Heart left ventricle (tissue), 16 donors: ENCODE results near the gene CYB5R3. TPM values are rescaled to one million over a fixed set of nuclear protein-coding genes. Genes with fewer than 3 reads are reported as not detected.

Source experiments
- ATAC-seq, 4 donors: fragments of 200-7000 bp; cut with Tn5 transposase; one replicate each; pipeline ENCODE4 v1.9.1; 2020 to 2022; ENCODE audit warnings: moderate library complexity in 4 of 4, mild to moderate bottlenecking in 3 of 4, moderate number of reproducible peaks in 1 of 4
- DNase-seq, 5 donors: peaks; one replicate each; pipeline ENCODE4 v3.0.0-alpha.2; 2020
- H3K27ac ChIP-seq, 12 donors: fragments of 200-600 bp; sonication (generic) in 4 of 12; one replicate each; pipeline versions ENCODE4 v1.5.0 to v1.8.0; 2016 to 2022; ENCODE audit warnings: mild to moderate bottlenecking in 2 of 12
- H3K27me3 ChIP-seq, 9 donors: fragments of 200-600 bp; sonication (generic) in 2 of 9; one replicate each; pipeline versions ENCODE4 v1.5.1 to v1.8.0; 2016 to 2022; ENCODE audit warnings: mild to moderate bottlenecking in 3 of 9
- H3K36me3 ChIP-seq, 9 donors: fragments of 200-600 bp; sonication (generic) in 2 of 9; one replicate each; pipeline versions ENCODE4 v1.5.0 to v1.8.0; 2018 to 2022; ENCODE audit warnings: mild to moderate bottlenecking in 2 of 9
- H3K4me1 ChIP-seq, 12 donors: fragments of 200-600 bp; sonication (generic) in 4 of 12; one replicate each; pipeline versions ENCODE4 v1.5.0 to v1.8.0; 2016 to 2022; ENCODE audit warnings: mild to moderate bottlenecking in 3 of 12
- H3K4me3 ChIP-seq, 12 donors: fragments of 200-600 bp; sonication (generic) in 4 of 12; one replicate each; pipeline versions ENCODE4 v1.5.0 to v1.8.0; 2017 to 2022; ENCODE audit warnings: mild to moderate bottlenecking in 9 of 12, moderate library complexity in 4 of 12
- H3K9me3 ChIP-seq, 12 donors: fragments of 200-600 bp; sonication (generic) in 4 of 12; one replicate each; pipeline versions ENCODE4 v1.5.0 to v1.8.0; 2016 to 2022; ENCODE audit warnings: mild to moderate bottlenecking in 1 of 12
- CTCF ChIP-seq, 12 donors: fragments of 200-600 bp; sonication (generic) in 4 of 12; IDR thresholded peaks; one replicate each; pipeline versions ENCODE4 v1.5.0 to v1.8.0; 2018 to 2022; ENCODE audit warnings: antibody characterized with exemption in 12 of 12, mild to moderate bottlenecking in 5 of 12
- POLR2A ChIP-seq, 2 donors: fragments of 450-650 bp; IDR thresholded peaks; one replicate each; pipeline ENCODE4 v1.6.1; 2017; ENCODE audit warnings: antibody characterized with exemption in 2 of 2, mild to moderate bottlenecking in 2 of 2, moderate library complexity in 2 of 2
- WGBS, 4 donors: extraction: QIAGEN DNeasy Blood & Tissue Kit in 2 of 4; methylation state at CpG; one replicate each; pipeline versions ENCODE4 v1.1.5 to v1.1.7; 2013 to 2018; 5-methylcytosine and 5-hydroxymethylcytosine counted together
- intact Hi-C, 10 donors: fragments of 100-400 bp; cut with DNase I; formaldehyde crosslinking; loops; one replicate each; pipeline versions ENCODE4 v1.11.1 to v1.14.2; 2022
- polyA plus RNA-seq, 2 donors: library from polyadenylated mRNA; stranded (reverse); fragments of 200-250 nt; gene quantifications; one replicate each; pipeline ENCODE4 v1.2.3, GENCODE V29; 2013
- total RNA-seq, 9 donors: library from RNA; depleted of rRNA in 2 of 9; stranded (reverse); fragments of >200 nt in 2 of 9; fragmentation: NEBNext Ultra II Directional in 3 of 9; extraction: Animal tissue kit (Norgen Biotek cat#: 25700) in 3 of 9; gene quantifications; one replicate each; pipeline versions ENCODE4 v1.1.0 to v1.2.4, GENCODE V29; 2016 to 2023
- donor health status: ischemic (EF 13 %, LVEDD 7.1; RV severe dilation, severe dysfunction).
- donor health status: healthy with polysubstance abuse.
- donor health status: DM: no; HTN: yes; CAD: no.
- donor health status: DM: no; HTN: no; CAD: no.
- donor health status: ischemic (EF 25% LVEDD 6.9; RV normal size, moderate dysfunction).
- donor health status: ischemic (EF 25% LVEDD 5.7; RV mildly dilated, moderate dysfunction).
- donor health status: healthy.
- donor health status: DM: yes; HTN: yes; CAD: no.
- donor health status: ischemic (EF 35%, LVEDD 5.7; RV mildly dilated, moderate dysfunction).
- donor health status: nonischemic (EF 11% LVEDD 7.7; RV severe dilation, severe dysfunction).
- donor health status: DM: yes; HTN: yes; CAD: no.
- donor health status: PGD.
- donor health status: ischemic (EF 29% LVEDD 5.4; RV normal size, mild dysfunction).
- donor health status: nonischemic (EF 23%, LVEDD 6.1; RV moderate dilation, normal function).

CYB5R3 gene
- total and polyA plus RNA-seq, 11 donors: 135 to 459 (median 305) TPM

GRCh38 chr22:42635531-42635930 lies 13.7 kb downstream of the CYB5R3 start:
- intact Hi-C loops: no loop called here
- ATAC-seq: peak; percentile 89 to 95 (median 95)
- no peak for TF ChIP-seq POLR2A (IDR thresholded peaks at IDR 0.05)
- H3K36me3 ChIP-seq: peaks cover 5 to 66% (median 60%) of the 10 kb centered on the region in 9 donors
- no peaks in the 10 kb centered on the region for H3K27me3 ChIP-seq
- peak in 4 of 5 donors; percentile 74 to 92 (median 80) for DNase-seq
- H3K4me1 ChIP-seq: peaks cover 0 to 56% (median 28%) of the 10 kb centered on the region in 12 donors
- WGBS, 4 donors: 33 to 51% (median 42%) methylated on average over 3 of the region's 3 CpGs
- no peaks in the 10 kb centered on the region for H3K9me3 ChIP-seq
- H3K4me3 ChIP-seq: no peak overlapping the region
- H3K27ac ChIP-seq: peak overlapping the region; percentile 60 to 87 (median 81)

- intact Hi-C loops: no loop called here
- H3K4me3 ChIP-seq: no peak overlapping the region
- H3K4me1 ChIP-seq: peaks cover 0 to 39% (median 19%) of the 10 kb centered on the region in 12 donors
- ATAC-seq (no peak), DNase-seq (no peak)
- no peaks in the 10 kb centered on the region for H3K27me3 ChIP-seq
- WGBS, 4 donors: 91 to 94% (median 92%) methylated on average over 9 of the region's 9 CpGs
- no peak overlapping the region for H3K27ac ChIP-seq
- H3K9me3 ChIP-seq: no peaks in the 10 kb centered on the region
- TF ChIP-seq CTCF (IDR thresholded peaks at IDR 0.05): no peak
- no peak for TF ChIP-seq POLR2A (IDR thresholded peaks at IDR 0.05)
- H3K36me3 ChIP-seq: peaks cover 8 to 92% (median 85%) of the 10 kb centered on the region in 9 donors
Observed at GRCh38 chr22:42633013-42633412, 16.2 kb downstream of the CYB5R3 start.

- intact Hi-C loops: no loop called here
- H3K27me3 ChIP-seq: no peaks in the 10 kb centered on the region
- no peaks in the 10 kb centered on the region for H3K9me3 ChIP-seq
- H3K4me3 ChIP-seq: no peak overlapping the region
- DNase-seq (no peak), ATAC-seq (no peak)
- 68 to 79% (median 77%) methylated on average over 13 of the region's 13 CpGs for WGBS, 4 donors
- H3K4me1 ChIP-seq: peaks cover 0 to 35% (median 19%) of the 10 kb centered on the region in 12 donors
- H3K27ac ChIP-seq: no peak overlapping the region
- peak in 7 of 12 donors; percentile 14 to 41 (median 35) for TF ChIP-seq CTCF (IDR thresholded peaks at IDR 0.05)
- TF ChIP-seq POLR2A (IDR thresholded peaks at IDR 0.05): no peak
- peaks cover 8 to 97% (median 94%) of the 10 kb centered on the region in 9 donors for H3K36me3 ChIP-seq
Observed at GRCh38 chr22:42632096-42632495, 17.1 kb downstream of the CYB5R3 start.

- Histone ChIP-seq H3K4me3 (no peak overlapping the region), H3K4me1 (peaks cover 0 to 27% (median 15%) of the 10 kb centered on the region in 12 donors), H3K27me3 (no peaks in the 10 kb centered on the region), H3K27ac (no peak overlapping the region), H3K36me3 (peaks cover 8 to 100% (median 98%) of the 10 kb centered on the region in 9 donors), H3K9me3 (no peaks in the 10 kb centered on the region)
- intact Hi-C loops: no loop called here
- 86 to 91% (median 88%) methylated on average over 23 to 28 of the region's 28 CpGs for WGBS, 4 donors
- no peak for DNase-seq
- ATAC-seq: no peak
- TF ChIP-seq POLR2A (IDR thresholded peaks at IDR 0.05) (no peak), CTCF (IDR thresholded peaks at IDR 0.05) (no peak)
Observed at GRCh38 chr22:42630901-42631602, 18.1 kb downstream of the CYB5R3 start.
